H1 (cell line): Measurements from ENCODE around the gene SEC24C. TPM values are rescaled to one million over a fixed set of nuclear protein-coding genes. Genes with fewer than 3 reads are reported as not detected.

Experiments
- EP300 ChIP-seq, 2 experiments: IDR thresholded peaks; 1 replicate in 1 of 2; 2 replicates in 1 of 2; pipeline ENCODE4 v1.6.1; 2011 to 2012; ENCODE audit warnings: low read depth in 2 of 2, low read length in 2 of 2, mild to moderate bottlenecking in 2 of 2, borderline replicate concordance in 1 of 2, inconsistent platforms in 1 of 2, moderate library complexity in 1 of 2
- HDAC6 ChIP-seq: IDR thresholded peaks from one replicate; pipeline ENCODE4 v1.7.1; 2012; ENCODE audit warnings: low read depth, mild to moderate bottlenecking, inconsistent platforms, low read length, moderate library complexity
- POU5F1 ChIP-seq: IDR thresholded peaks from 2 replicates; pipeline ENCODE4 v1.6.1; 2011; ENCODE audit warnings: low read depth, mild to moderate bottlenecking, low read length, moderate library complexity
- RAD21 ChIP-seq, 2 experiments: IDR thresholded peaks in 1 of 2; conservative IDR thresholded peaks in 1 of 2; 2 replicates each; pipeline ENCODE4 v1.6.1; 2011; ENCODE audit warnings: low read depth in 2 of 2, low read length in 2 of 2, improper control_type of control experiment in 1 of 2, inconsistent platforms in 1 of 2, mild to moderate bottlenecking in 1 of 2, moderate library complexity in 1 of 2
- SP1 ChIP-seq: IDR thresholded peaks from 2 replicates; pipeline ENCODE4 v1.6.1; 2011; ENCODE audit warnings: low read depth, low read length
- polyA plus RNA-seq, 7 experiments: library from polyadenylated mRNA; depleted of rRNA in 3 of 7; stranded (reverse) in 5 of 7; unstranded in 2 of 7; fragments of >200 nt in 5 of 7; fragments of 200-250 nt in 2 of 7; gene quantifications; 1 replicate in 5 of 7; 2 replicates in 1 of 7; 4 replicates in 1 of 7; pipeline versions ENCODE4 v1.2.1 to v1.2.3, GENCODE V29; 2011 to 2013; ENCODE audit warnings: missing spikeins in 2 of 7, mixed read lengths in 2 of 7
- total RNA-seq: library from RNA; stranded (reverse); fragmentation: NEBNext Ultra II Directional; extraction: Animal tissue kit (Norgen Biotek cat#: 25700); gene quantifications from 2 replicates; pipeline ENCODE4 v1.2.1, GENCODE V29; 2021
- TF ChIP-seq, protein P1 (sequence below): IDR thresholded peaks from 2 replicates; pipeline ENCODE4 v1.6.1; 2011; ENCODE audit warnings: low read depth, mild to moderate bottlenecking, low read length; ENCODE audit not compliant: insufficient read depth
- TF ChIP-seq, protein P2 (sequence below): fragments of 300-600 bp; sonication (generic); IDR thresholded peaks from 2 replicates; pipeline ENCODE4 v1.7.1; 2012; ENCODE audit warnings: low read length, moderate library complexity, mild to moderate bottlenecking, inconsistent platforms; ENCODE audit not compliant: insufficient replicate concordance

SEC24C gene
- total and polyA plus RNA-seq, 2 of the 8 experiments (the other 6 are each of a cell fraction or from before 2014, with no cell fraction given), result 63.2 to 67.4 TPM

GRCh38 chr10:73743905-73744663 is at the start of gene SEC24C (continued):
- no peak for TF ChIP-seq RAD21 (IDR thresholded peaks at IDR 0.05 in 1 of 2, conservative IDR thresholded peaks at IDR 0.05 in 1 of 2; ENCODE audit: low read depth in 2 of 2, low read length in 2 of 2)
- TF ChIP-seq, protein P1, sequence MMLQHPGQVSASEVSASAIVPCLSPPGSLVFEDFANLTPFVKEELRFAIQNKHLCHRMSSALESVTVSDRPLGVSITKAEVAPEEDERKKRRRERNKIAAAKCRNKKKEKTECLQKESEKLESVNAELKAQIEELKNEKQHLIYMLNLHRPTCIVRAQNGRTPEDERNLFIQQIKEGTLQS, result no peak
- TF ChIP-seq POU5F1, result no peak
- no peak for TF ChIP-seq HDAC6
- no peak for TF ChIP-seq EP300 (IDR thresholded peaks at IDR 0.05; ENCODE audit: borderline replicate concordance in 1 of 2, low read depth in 2 of 2, low read length in 2 of 2)
- TF ChIP-seq, protein P2, sequence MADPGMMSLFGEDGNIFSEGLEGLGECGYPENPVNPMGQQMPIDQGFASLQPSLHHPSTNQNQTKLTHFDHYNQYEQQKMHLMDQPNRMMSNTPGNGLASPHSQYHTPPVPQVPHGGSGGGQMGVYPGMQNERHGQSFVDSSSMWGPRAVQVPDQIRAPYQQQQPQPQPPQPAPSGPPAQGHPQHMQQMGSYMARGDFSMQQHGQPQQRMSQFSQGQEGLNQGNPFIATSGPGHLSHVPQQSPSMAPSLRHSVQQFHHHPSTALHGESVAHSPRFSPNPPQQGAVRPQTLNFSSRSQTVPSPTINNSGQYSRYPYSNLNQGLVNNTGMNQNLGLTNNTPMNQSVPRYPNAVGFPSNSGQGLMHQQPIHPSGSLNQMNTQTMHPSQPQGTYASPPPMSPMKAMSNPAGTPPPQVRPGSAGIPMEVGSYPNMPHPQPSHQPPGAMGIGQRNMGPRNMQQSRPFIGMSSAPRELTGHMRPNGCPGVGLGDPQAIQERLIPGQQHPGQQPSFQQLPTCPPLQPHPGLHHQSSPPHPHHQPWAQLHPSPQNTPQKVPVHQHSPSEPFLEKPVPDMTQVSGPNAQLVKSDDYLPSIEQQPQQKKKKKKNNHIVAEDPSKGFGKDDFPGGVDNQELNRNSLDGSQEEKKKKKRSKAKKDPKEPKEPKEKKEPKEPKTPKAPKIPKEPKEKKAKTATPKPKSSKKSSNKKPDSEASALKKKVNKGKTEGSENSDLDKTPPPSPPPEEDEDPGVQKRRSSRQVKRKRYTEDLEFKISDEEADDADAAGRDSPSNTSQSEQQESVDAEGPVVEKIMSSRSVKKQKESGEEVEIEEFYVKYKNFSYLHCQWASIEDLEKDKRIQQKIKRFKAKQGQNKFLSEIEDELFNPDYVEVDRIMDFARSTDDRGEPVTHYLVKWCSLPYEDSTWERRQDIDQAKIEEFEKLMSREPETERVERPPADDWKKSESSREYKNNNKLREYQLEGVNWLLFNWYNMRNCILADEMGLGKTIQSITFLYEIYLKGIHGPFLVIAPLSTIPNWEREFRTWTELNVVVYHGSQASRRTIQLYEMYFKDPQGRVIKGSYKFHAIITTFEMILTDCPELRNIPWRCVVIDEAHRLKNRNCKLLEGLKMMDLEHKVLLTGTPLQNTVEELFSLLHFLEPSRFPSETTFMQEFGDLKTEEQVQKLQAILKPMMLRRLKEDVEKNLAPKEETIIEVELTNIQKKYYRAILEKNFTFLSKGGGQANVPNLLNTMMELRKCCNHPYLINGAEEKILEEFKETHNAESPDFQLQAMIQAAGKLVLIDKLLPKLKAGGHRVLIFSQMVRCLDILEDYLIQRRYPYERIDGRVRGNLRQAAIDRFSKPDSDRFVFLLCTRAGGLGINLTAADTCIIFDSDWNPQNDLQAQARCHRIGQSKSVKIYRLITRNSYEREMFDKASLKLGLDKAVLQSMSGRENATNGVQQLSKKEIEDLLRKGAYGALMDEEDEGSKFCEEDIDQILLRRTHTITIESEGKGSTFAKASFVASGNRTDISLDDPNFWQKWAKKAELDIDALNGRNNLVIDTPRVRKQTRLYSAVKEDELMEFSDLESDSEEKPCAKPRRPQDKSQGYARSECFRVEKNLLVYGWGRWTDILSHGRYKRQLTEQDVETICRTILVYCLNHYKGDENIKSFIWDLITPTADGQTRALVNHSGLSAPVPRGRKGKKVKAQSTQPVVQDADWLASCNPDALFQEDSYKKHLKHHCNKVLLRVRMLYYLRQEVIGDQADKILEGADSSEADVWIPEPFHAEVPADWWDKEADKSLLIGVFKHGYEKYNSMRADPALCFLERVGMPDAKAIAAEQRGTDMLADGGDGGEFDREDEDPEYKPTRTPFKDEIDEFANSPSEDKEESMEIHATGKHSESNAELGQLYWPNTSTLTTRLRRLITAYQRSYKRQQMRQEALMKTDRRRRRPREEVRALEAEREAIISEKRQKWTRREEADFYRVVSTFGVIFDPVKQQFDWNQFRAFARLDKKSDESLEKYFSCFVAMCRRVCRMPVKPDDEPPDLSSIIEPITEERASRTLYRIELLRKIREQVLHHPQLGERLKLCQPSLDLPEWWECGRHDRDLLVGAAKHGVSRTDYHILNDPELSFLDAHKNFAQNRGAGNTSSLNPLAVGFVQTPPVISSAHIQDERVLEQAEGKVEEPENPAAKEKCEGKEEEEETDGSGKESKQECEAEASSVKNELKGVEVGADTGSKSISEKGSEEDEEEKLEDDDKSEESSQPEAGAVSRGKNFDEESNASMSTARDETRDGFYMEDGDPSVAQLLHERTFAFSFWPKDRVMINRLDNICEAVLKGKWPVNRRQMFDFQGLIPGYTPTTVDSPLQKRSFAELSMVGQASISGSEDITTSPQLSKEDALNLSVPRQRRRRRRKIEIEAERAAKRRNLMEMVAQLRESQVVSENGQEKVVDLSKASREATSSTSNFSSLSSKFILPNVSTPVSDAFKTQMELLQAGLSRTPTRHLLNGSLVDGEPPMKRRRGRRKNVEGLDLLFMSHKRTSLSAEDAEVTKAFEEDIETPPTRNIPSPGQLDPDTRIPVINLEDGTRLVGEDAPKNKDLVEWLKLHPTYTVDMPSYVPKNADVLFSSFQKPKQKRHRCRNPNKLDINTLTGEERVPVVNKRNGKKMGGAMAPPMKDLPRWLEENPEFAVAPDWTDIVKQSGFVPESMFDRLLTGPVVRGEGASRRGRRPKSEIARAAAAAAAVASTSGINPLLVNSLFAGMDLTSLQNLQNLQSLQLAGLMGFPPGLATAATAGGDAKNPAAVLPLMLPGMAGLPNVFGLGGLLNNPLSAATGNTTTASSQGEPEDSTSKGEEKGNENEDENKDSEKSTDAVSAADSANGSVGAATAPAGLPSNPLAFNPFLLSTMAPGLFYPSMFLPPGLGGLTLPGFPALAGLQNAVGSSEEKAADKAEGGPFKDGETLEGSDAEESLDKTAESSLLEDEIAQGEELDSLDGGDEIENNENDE, result no peak
- TF ChIP-seq SP1, result peak; percentile 68; the same call in 1 of the 2 replicates
